SU-DHL-6 (cell line): ENCODE data around the gene PLXDC1.

Source experiments
- H2AFZ ChIP-seq: fragments of 200-600 bp; sonication (generic); 2 replicates; pipeline ENCODE4 v1.6.1; 2014; ENCODE audit warnings: low read depth, mild to moderate bottlenecking, moderate library complexity, mixed read lengths, antibody characterized with exemption, low read length; ENCODE audit not compliant: severe bottlenecking
- H3F3A ChIP-seq: fragments of 200-600 bp; shearing (Covaris generic); 2 replicates; pipeline ENCODE4 v1.6.0; 2016; ENCODE audit warnings: antibody characterized with exemption, mild to moderate bottlenecking; ENCODE audit not compliant: insufficient read depth
- H3K27ac ChIP-seq: fragments of 200-600 bp; sonication (generic); 2 replicates; pipeline ENCODE4 v1.5.1; 2016; ENCODE audit warnings: low read depth, mild to moderate bottlenecking, low read length, moderate library complexity, mixed read lengths
- H3K27me3 ChIP-seq: fragments of 200-600 bp; sonication (generic), shearing (Covaris generic); 2 replicates; pipeline ENCODE4 v1.6.0; 2014; ENCODE audit warnings: mild to moderate bottlenecking, low read length
- H3K36me3 ChIP-seq: fragments of 200-600 bp; sonication (generic); 2 replicates; pipeline ENCODE4 v1.6.1; 2014; ENCODE audit warnings: mild to moderate bottlenecking, low read length, mixed read lengths
- H3K4me2 ChIP-seq: fragments of 300-600, 200-600 bp; shearing (Covaris generic), sonication (generic); 2 replicates; pipeline ENCODE4 v1.6.0; 2014; ENCODE audit warnings: low read length, low read depth, mild to moderate bottlenecking; ENCODE audit not compliant: poor library complexity, severe bottlenecking
- H3K4me3 ChIP-seq: fragments of 200-600 bp; sonication (generic); 2 replicates; pipeline ENCODE4 v1.5.1; 2014; ENCODE audit warnings: antibody characterized with exemption, low read length, mild to moderate bottlenecking, mixed read lengths; ENCODE audit not compliant: insufficient read depth, poor library complexity, severe bottlenecking
- H3K79me2 ChIP-seq: fragments of 200-600 bp; sonication (generic); 2 replicates; pipeline ENCODE4 v1.6.1; 2014; ENCODE audit warnings: mild to moderate bottlenecking, low read length, moderate library complexity; ENCODE audit not compliant: insufficient read depth
- H3K9ac ChIP-seq: fragments of 200-600 bp; sonication (generic); 2 replicates; pipeline ENCODE4 v1.7.0; 2014; ENCODE audit warnings: mild to moderate bottlenecking, low read length
- H3K9me2 ChIP-seq: fragments of 200-600 bp; sonication (generic); replicated peaks from 2 replicates; pipeline ENCODE4 v1.6.1; 2014; ENCODE audit warnings: low read length; ENCODE audit not compliant: insufficient read depth
- H3K9me3 ChIP-seq: fragments of 200-600 bp; sonication (generic); 2 replicates; pipeline ENCODE4 v1.6.1; 2014; ENCODE audit warnings: low read length, mixed read lengths; ENCODE audit not compliant: insufficient read depth
- H4K20me1 ChIP-seq: fragments of 200-600 bp; sonication (generic); 2 replicates; pipeline ENCODE4 v1.6.1; 2014; ENCODE audit warnings: low read depth, mild to moderate bottlenecking, antibody characterized with exemption, low read length, moderate library complexity, mixed read lengths
- CTCF ChIP-seq: fragments of 200-600 bp; sonication (generic); IDR thresholded peaks from one replicate; pipeline ENCODE4 v1.5.1; 2017; ENCODE audit warnings: antibody characterized with exemption, mild to moderate bottlenecking, low read length, moderate library complexity; ENCODE audit not compliant: insufficient read depth, poor library complexity, severe bottlenecking
- EZH2phosphoT487 ChIP-seq: fragments of 200-600 bp; sonication (generic), shearing (Covaris generic); conservative IDR thresholded peaks from 2 replicates; pipeline ENCODE4 v1.6.1; 2018; ENCODE audit warnings: mild to moderate bottlenecking, antibody characterized with exemption, low read length, moderate library complexity, mixed read lengths

The PLXDC1 gene

GRCh38 chr17:39161962-39162361, 10.5 kb upstream of the PLXDC1 start:
- no peak overlapping the region for H3K4me2 ChIP-seq
- H3K36me3 ChIP-seq, result no peaks in the 10 kb centered on the region
- H3K9ac ChIP-seq, result no peak overlapping the region

GRCh38 chr17:39158623-39159022, 7.2 kb upstream of the PLXDC1 start:
- H3K4me2 ChIP-seq, result no peak overlapping the region
- TF ChIP-seq CTCF, result no peak
- TF ChIP-seq EZH2phosphoT487, result no peak

More at GRCh38 chr17:39161962-39162361, 10.5 kb upstream of the PLXDC1 start:
- no peak for TF ChIP-seq EZH2phosphoT487
- TF ChIP-seq CTCF, result no peak
- Histone ChIP-seq H3F3A (no peaks in the 10 kb centered on the region), H3K4me3 (no peak overlapping the region), H3K27me3 (no peaks in the 10 kb centered on the region), H3K9me2 (no peaks in the 10 kb centered on the region), H3K9me3 (no peaks in the 10 kb centered on the region), H3K79me2 (no peaks in the 10 kb centered on the region), H4K20me1 (no peaks in the 10 kb centered on the region), H2AFZ (no peak overlapping the region), H3K27ac (no peak overlapping the region)

GRCh38 chr17:39156491-39156890, 5.1 kb upstream of the PLXDC1 start:
- no peaks in the 10 kb centered on the region for H4K20me1 ChIP-seq
- H2AFZ ChIP-seq, result no peak overlapping the region
- no peak overlapping the region for H3K9ac ChIP-seq
- no peaks in the 10 kb centered on the region for H3K36me3 ChIP-seq
- no peak overlapping the region for H3K4me2 ChIP-seq
- no peaks in the 10 kb centered on the region for H3K79me2 ChIP-seq
- H3K4me3 ChIP-seq, result no peak overlapping the region
- no peaks in the 10 kb centered on the region for H3K9me3 ChIP-seq
- H3F3A ChIP-seq, result no peaks in the 10 kb centered on the region
- TF ChIP-seq EZH2phosphoT487 (no peak), CTCF (no peak)
- H3K9me2 ChIP-seq, result no peaks in the 10 kb centered on the region
- no peak overlapping the region for H3K27ac ChIP-seq
- no peaks in the 10 kb centered on the region for H3K27me3 ChIP-seq

More at GRCh38 chr17:39158623-39159022, 7.2 kb upstream of the PLXDC1 start:
- H3K9me3 ChIP-seq, result no peaks in the 10 kb centered on the region
- H3K9ac ChIP-seq, result no peak overlapping the region
- H3F3A ChIP-seq, result no peaks in the 10 kb centered on the region
- no peaks in the 10 kb centered on the region for H3K79me2 ChIP-seq
- H2AFZ ChIP-seq, result no peak overlapping the region
- H3K27ac ChIP-seq, result no peak overlapping the region
- H3K36me3 ChIP-seq, result no peaks in the 10 kb centered on the region
- H3K27me3 ChIP-seq, result no peaks in the 10 kb centered on the region
- H3K9me2 ChIP-seq, result no peaks in the 10 kb centered on the region
- H4K20me1 ChIP-seq, result no peaks in the 10 kb centered on the region
- H3K4me3 ChIP-seq, result no peak overlapping the region
